Endothelial cell of umbilical vein (primary cell): ENCODE measurements around the gene C2orf68.

Experiments
- FOS ChIP-seq: IDR thresholded peaks from 2 replicates; pipeline ENCODE4 v1.6.1; 2011; ENCODE audit warnings: mild to moderate bottlenecking, low read length, moderate library complexity, borderline replicate concordance; ENCODE audit not compliant: insufficient read depth
- POLR2A ChIP-seq: IDR thresholded peaks from 2 replicates; pipeline ENCODE4 v1.6.1; 2012; ENCODE audit warnings: low read depth, mild to moderate bottlenecking, control low read depth, low read length
- TF ChIP-seq, protein P1 (sequence below), 2 donors: IDR thresholded peaks; 1 replicate in 1 of 2; 2 replicates in 1 of 2; pipeline ENCODE4 v1.5.1; 2011; ENCODE audit warnings: low read length in 2 of 2, mild to moderate bottlenecking in 2 of 2, moderate library complexity in 2 of 2, control low read depth in 1 of 2, inconsistent platforms in 1 of 2, low read depth in 1 of 2; ENCODE audit not compliant: insufficient read depth in 1 of 2; ENCODE audit errors: extremely low read depth in 1 of 2

DNA sequence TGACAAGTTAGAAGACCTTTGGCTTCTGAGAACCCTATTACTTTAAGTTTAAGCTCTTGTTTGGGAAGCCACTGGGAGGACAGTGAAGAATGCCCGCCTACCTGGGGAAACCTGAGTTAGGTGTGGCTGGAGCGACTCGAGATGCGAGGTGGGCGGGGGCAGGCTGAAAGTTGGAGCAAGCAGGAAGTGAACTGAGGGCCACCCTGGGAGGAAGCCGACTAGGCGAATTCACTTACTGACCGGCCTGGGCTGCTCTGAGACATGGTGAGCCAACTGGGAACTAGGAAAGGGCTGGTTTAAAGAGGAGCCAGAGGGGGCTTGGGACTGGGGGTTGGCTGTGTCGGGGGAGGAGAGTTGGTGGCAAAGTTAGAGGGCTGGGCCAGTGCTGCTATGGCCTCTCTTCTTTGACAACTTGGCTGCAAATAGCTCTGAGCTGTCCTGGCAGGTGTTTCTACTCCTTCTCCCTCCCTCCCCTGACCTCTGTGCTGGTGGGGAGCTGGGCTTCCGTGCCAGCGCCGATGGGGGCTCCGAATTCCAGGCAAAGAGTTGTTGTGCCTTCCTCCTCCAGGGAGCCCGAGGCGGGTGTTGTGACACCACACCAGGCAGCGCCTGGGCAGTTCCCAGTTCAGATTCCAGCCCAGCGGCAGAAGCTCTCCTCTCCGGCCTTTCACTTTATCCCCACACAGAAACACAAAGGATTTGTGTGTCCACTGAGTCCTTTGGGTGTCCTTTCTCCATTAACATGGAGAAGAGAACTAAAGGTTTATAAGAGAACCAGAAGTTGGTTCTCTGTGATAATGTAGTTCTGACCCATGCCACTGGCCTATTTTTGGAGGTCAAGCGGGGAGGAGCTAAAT, 34.3 kb downstream of the C2orf68 start, which contains the start of gene VAMP8:
- TF ChIP-seq, protein P1, sequence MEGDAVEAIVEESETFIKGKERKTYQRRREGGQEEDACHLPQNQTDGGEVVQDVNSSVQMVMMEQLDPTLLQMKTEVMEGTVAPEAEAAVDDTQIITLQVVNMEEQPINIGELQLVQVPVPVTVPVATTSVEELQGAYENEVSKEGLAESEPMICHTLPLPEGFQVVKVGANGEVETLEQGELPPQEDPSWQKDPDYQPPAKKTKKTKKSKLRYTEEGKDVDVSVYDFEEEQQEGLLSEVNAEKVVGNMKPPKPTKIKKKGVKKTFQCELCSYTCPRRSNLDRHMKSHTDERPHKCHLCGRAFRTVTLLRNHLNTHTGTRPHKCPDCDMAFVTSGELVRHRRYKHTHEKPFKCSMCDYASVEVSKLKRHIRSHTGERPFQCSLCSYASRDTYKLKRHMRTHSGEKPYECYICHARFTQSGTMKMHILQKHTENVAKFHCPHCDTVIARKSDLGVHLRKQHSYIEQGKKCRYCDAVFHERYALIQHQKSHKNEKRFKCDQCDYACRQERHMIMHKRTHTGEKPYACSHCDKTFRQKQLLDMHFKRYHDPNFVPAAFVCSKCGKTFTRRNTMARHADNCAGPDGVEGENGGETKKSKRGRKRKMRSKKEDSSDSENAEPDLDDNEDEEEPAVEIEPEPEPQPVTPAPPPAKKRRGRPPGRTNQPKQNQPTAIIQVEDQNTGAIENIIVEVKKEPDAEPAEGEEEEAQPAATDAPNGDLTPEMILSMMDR (IDR thresholded peaks at IDR 0.05; ENCODE audit: extremely low read depth in 1 of 2, insufficient read depth in 1 of 2, low read depth in 1 of 2, low read length in 2 of 2) = no peak
- TF ChIP-seq FOS (no peak), POLR2A (no peak)
